ENCODE measurements around the gene ATG9B. TPM values are rescaled to one million over a fixed set of nuclear protein-coding genes. Genes with fewer than 3 reads are reported as not detected.
A peak's percentile ranks its signal among the peaks of the same experiment; 100 is the strongest.

Gene ATG9B
- total and polyA plus RNA-seq, 9 of the 15 experiments (the other 6 are each of a cell fraction or from before 2014, with no cell fraction given) = 0.29 to 8.0 (median 2.1) TPM

GRCh38 chr7:151060416-151061212 is 36.3 kb upstream of the ATG9B start (continued):
- TF ChIP-seq, protein P1, sequence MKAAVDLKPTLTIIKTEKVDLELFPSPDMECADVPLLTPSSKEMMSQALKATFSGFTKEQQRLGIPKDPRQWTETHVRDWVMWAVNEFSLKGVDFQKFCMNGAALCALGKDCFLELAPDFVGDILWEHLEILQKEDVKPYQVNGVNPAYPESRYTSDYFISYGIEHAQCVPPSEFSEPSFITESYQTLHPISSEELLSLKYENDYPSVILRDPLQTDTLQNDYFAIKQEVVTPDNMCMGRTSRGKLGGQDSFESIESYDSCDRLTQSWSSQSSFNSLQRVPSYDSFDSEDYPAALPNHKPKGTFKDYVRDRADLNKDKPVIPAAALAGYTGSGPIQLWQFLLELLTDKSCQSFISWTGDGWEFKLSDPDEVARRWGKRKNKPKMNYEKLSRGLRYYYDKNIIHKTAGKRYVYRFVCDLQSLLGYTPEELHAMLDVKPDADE (conservative IDR thresholded peaks at IDR 0.05; ENCODE audit: control insufficient read depth, low read depth, low read length) = 0 out of 2 replicates have a peak, but pooled peaks have one; percentile 8
- TF ChIP-seq ZBTB7A (IDR thresholded peaks at IDR 0.05; ENCODE audit: borderline replicate concordance, control insufficient read depth, low read depth, low read length) (peak; percentile 2; the same call in 1 of the 2 replicates), ZNF165 (CRISPR knock-in tag; IDR thresholded peaks at IDR 0.05; ENCODE audit: borderline replicate concordance) (0 out of 2 replicates have a peak, but pooled peaks have one; percentile 17), HDGF (IDR thresholded peaks at IDR 0.05) (0 out of 2 replicates have a peak, but pooled peaks have one; percentile 18), RBBP5 (IDR thresholded peaks at IDR 0.05; ENCODE audit: borderline replicate concordance, insufficient read depth, low read length, poor library complexity, severe bottlenecking) (peak; percentile 49), ZNF12 (CRISPR knock-in tag; IDR thresholded peaks at IDR 0.05) (peak; percentile 17; the same call in 1 of the 2 replicates), CXXC5 (CRISPR knock-in tag; IDR thresholded peaks at IDR 0.05) (0 out of 2 replicates have a peak, but pooled peaks have one; percentile 5), E2F6 (IDR thresholded peaks at IDR 0.05; ENCODE audit: borderline replicate concordance in 1 of 2, extremely low read depth in 1 of 2, insufficient read depth in 1 of 2, insufficient read length in 1 of 2, low read depth in 1 of 2, low read length in 1 of 2, poor library complexity in 1 of 2, severe bottlenecking in 1 of 2) (peak in 1 of 2 experiments; percentile 23), HMGN3 (IDR thresholded peaks at IDR 0.05; ENCODE audit: borderline replicate concordance, extremely low read depth, insufficient read length, low read depth, low read length) (peak; percentile 74), ZNF263 (CRISPR knock-in tag; IDR thresholded peaks at IDR 0.05; ENCODE audit: borderline replicate concordance) (peak; percentile 51; the same call in 1 of the 2 replicates), NR1H2 (CRISPR knock-in tag; IDR thresholded peaks at IDR 0.05) (peak; percentile 35; the same call in 1 of the 2 replicates), CHD1 (IDR thresholded peaks at IDR 0.05; ENCODE audit: low read length) (peak; percentile 60), LEF1 (IDR thresholded peaks at IDR 0.05) (0 out of 2 replicates have a peak, but pooled peaks have one; percentile 6), TBL1XR1 (IDR thresholded peaks at IDR 0.05; ENCODE audit: low read length in 2 of 2) (0 out of 4 replicates have a peak, but pooled peaks of 1 of the 2 experiments have one; percentile 2), MIER1 (IDR thresholded peaks at IDR 0.05; ENCODE audit: low read depth) (no peak), TARDBP (IDR thresholded peaks at IDR 0.05) (no peak)
- TF ChIP-seq, protein P2, sequence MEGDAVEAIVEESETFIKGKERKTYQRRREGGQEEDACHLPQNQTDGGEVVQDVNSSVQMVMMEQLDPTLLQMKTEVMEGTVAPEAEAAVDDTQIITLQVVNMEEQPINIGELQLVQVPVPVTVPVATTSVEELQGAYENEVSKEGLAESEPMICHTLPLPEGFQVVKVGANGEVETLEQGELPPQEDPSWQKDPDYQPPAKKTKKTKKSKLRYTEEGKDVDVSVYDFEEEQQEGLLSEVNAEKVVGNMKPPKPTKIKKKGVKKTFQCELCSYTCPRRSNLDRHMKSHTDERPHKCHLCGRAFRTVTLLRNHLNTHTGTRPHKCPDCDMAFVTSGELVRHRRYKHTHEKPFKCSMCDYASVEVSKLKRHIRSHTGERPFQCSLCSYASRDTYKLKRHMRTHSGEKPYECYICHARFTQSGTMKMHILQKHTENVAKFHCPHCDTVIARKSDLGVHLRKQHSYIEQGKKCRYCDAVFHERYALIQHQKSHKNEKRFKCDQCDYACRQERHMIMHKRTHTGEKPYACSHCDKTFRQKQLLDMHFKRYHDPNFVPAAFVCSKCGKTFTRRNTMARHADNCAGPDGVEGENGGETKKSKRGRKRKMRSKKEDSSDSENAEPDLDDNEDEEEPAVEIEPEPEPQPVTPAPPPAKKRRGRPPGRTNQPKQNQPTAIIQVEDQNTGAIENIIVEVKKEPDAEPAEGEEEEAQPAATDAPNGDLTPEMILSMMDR (IDR thresholded peaks at IDR 0.05 in 2 of 3, conservative IDR thresholded peaks at IDR 0.05 in 1 of 3; ENCODE audit: insufficient read depth in 2 of 3, low read depth in 1 of 3, low read length in 3 of 3) = peak in 2 of 3 experiments; percentile 31; a peak in 4 of 6 replicates
